CD14-positive monocyte (primary cell): ENCODE results near the gene SPSB1. TPM values are rescaled to one million over a fixed set of nuclear protein-coding genes. Genes with fewer than 3 reads are reported as not detected.

Experiments used
- DNase-seq, 3 donors: peaks; one replicate each; pipeline ENCODE4 v3.0.0-alpha.2; 2011 to 2022
- H2AFZ ChIP-seq: 2 replicates; pipeline ENCODE4 v1.6.0; 2012; ENCODE audit warnings: mild to moderate bottlenecking, low read depth, low read length, inconsistent platforms; ENCODE audit not compliant: insufficient read depth, poor library complexity, severe bottlenecking
- H3K27ac ChIP-seq, 2 donors: 1 replicate in 1 of 2; 2 replicates in 1 of 2; pipeline ENCODE4 v1.5.1; 2012 to 2013; ENCODE audit warnings: low read length in 2 of 2, control low read depth in 1 of 2, inconsistent platforms in 1 of 2, low read depth in 1 of 2, mild to moderate bottlenecking in 1 of 2
- H3K27me3 ChIP-seq, 2 donors: one replicate each; pipeline versions ENCODE4 v1.6.0 to v1.6.1; 2011 to 2013; ENCODE audit warnings: low read length in 2 of 2; ENCODE audit not compliant: control insufficient read depth in 2 of 2, insufficient read depth in 2 of 2
- H3K36me3 ChIP-seq, 2 donors: replicated peaks in 1 of 2; 1 replicate in 1 of 2; 2 replicates in 1 of 2; pipeline versions ENCODE4 v1.5.1 to v1.6.1; 2012 to 2013; ENCODE audit warnings: low read length in 2 of 2, control low read depth in 1 of 2, inconsistent platforms in 1 of 2, mild to moderate bottlenecking in 1 of 2; ENCODE audit not compliant: insufficient read depth in 2 of 2, control insufficient read depth in 1 of 2
- H3K4me1 ChIP-seq, 2 donors: 1 replicate in 1 of 2; 2 replicates in 1 of 2; pipeline versions ENCODE4 v1.5.1 to v1.6.1; 2012 to 2013; ENCODE audit warnings: low read length in 2 of 2, control low read depth in 1 of 2, inconsistent platforms in 1 of 2, mild to moderate bottlenecking in 1 of 2, moderate library complexity in 1 of 2; ENCODE audit not compliant: insufficient read depth in 2 of 2, control insufficient read depth in 1 of 2
- H3K4me2 ChIP-seq: replicated peaks from 2 replicates; pipeline ENCODE3; 2012; ENCODE audit warnings: low read length, moderate library complexity, mild to moderate bottlenecking; ENCODE audit not compliant: poor library complexity, severe bottlenecking; ENCODE audit errors: extremely low read depth
- H3K4me3 ChIP-seq, 3 experiments: fragments of 200-600 bp in 1 of 3; sonication (generic) in 1 of 3; replicated peaks in 1 of 3; 1 replicate in 2 of 3; 2 replicates in 1 of 3; pipeline ENCODE4 v1.5.1; 2011 to 2013; ENCODE audit warnings: low read length in 3 of 3, mild to moderate bottlenecking in 3 of 3, control low read depth in 2 of 3, low read depth in 2 of 3, inconsistent platforms in 1 of 3, moderate library complexity in 1 of 3
- H3K79me2 ChIP-seq: 2 replicates; pipeline ENCODE4 v1.6.0; 2012; ENCODE audit warnings: mild to moderate bottlenecking, control low read depth, inconsistent platforms, low read length, moderate library complexity; ENCODE audit not compliant: insufficient read depth
- H3K9ac ChIP-seq: 2 replicates; pipeline ENCODE4 v1.6.0; 2017; ENCODE audit warnings: low read length, mild to moderate bottlenecking; ENCODE audit not compliant: insufficient read depth, poor library complexity, severe bottlenecking
- H3K9me3 ChIP-seq, 2 donors: replicated peaks in 1 of 2; 1 replicate in 1 of 2; 2 replicates in 1 of 2; pipeline versions ENCODE4 v1.5.1 to v1.6.1; 2012 to 2013; ENCODE audit warnings: low read length in 2 of 2, control low read depth in 1 of 2; ENCODE audit not compliant: control insufficient read depth in 1 of 2, insufficient read depth in 1 of 2
- H4K20me1 ChIP-seq: 2 replicates; pipeline ENCODE4 v1.6.0; 2012; ENCODE audit warnings: mild to moderate bottlenecking, low read length, control low read depth, moderate library complexity; ENCODE audit not compliant: insufficient read depth
- H3K27ac Mint-ChIP-seq, 7 donors: one replicate each; pipeline ENCODE4 v1.8.0; 2020; ENCODE audit warnings: mild to moderate bottlenecking in 7 of 7, mixed read lengths in 7 of 7, moderate library complexity in 6 of 7, inconsistent platforms in 2 of 7
- H3K27me3 Mint-ChIP-seq, 3 donors: one replicate each; pipeline ENCODE4 v1.8.0; 2021 to 2022; ENCODE audit warnings: low read depth in 3 of 3, mild to moderate bottlenecking in 3 of 3, mixed read lengths in 3 of 3, moderate library complexity in 3 of 3, inconsistent platforms in 1 of 3
- H3K36me3 Mint-ChIP-seq, 2 donors: one replicate each; pipeline ENCODE4 v1.8.0; 2020; ENCODE audit warnings: mixed read lengths in 2 of 2, inconsistent platforms in 1 of 2, mild to moderate bottlenecking in 1 of 2
- H3K4me1 Mint-ChIP-seq: one replicate; pipeline ENCODE4 v1.8.0; 2020; ENCODE audit warnings: mild to moderate bottlenecking, mixed read lengths
- H3K4me3 Mint-ChIP-seq, 2 donors: one replicate each; pipeline ENCODE4 v1.8.0; 2020; ENCODE audit warnings: mild to moderate bottlenecking in 2 of 2, mixed read lengths in 2 of 2, moderate library complexity in 1 of 2
- H3K9me3 Mint-ChIP-seq, 7 donors: one replicate each; pipeline ENCODE4 v1.8.0; 2020 to 2022; ENCODE audit warnings: mixed read lengths in 7 of 7, mild to moderate bottlenecking in 6 of 7, moderate library complexity in 6 of 7, inconsistent platforms in 2 of 7
- CTCF ChIP-seq: fragments of 200-600 bp; IDR thresholded peaks from one replicate; pipeline ENCODE4 v1.8.0; 2022; ENCODE audit warnings: antibody characterized with exemption, mild to moderate bottlenecking
- WGBS: methylation state at CpG from one replicate; pipeline ENCODE4 v1.1.5; 2013; ENCODE audit warnings: missing lambda C conversion rate; ENCODE audit not compliant: insufficient coverage; 5-methylcytosine and 5-hydroxymethylcytosine counted together
- intact Hi-C, 2 donors: fragments of 100-400 bp; cut with micrococcal nuclease; formaldehyde crosslinking; loops; one replicate each; pipeline versions ENCODE4 v1.15.0 to v1.15.1; 2023
- polyA plus RNA-seq, 3 donors: library from polyadenylated mRNA; depleted of rRNA in 1 of 3; unstranded in 2 of 3; stranded (reverse) in 1 of 3; fragments of 300-500 nt in 2 of 3; fragments of >200 nt in 1 of 3; fragmentation: Illumina TruSeq in 2 of 3; gene quantifications; 1 replicate in 2 of 3; 2 replicates in 1 of 3; pipeline ENCODE4 v1.2.3, GENCODE V29; 2012 to 2021

The SPSB1 gene
- polyA plus RNA-seq, 3 donors: 0.15 to 1.2 (median 0.29) TPM

DNA sequence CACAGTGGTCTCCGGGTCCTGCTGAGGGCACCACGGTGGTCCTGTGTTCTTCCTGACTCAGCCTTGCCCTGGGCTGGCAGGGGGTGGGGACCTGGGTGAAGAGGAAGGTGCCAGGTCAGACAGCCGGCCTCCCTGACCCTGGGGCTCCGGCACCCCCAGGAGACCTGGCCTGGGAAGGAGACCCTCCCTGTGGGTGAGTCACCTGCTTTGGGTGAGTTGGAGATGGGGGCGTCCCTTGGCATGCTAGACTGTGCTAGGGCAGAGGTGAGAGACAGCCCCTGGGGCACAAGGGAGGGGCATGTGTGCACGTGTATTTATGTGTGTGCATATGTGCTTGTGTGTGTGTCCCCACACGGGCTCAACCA lies 23.4 kb downstream of the SPSB1 start:
- no peak overlapping the region for H3K4me2 ChIP-seq

DNA sequence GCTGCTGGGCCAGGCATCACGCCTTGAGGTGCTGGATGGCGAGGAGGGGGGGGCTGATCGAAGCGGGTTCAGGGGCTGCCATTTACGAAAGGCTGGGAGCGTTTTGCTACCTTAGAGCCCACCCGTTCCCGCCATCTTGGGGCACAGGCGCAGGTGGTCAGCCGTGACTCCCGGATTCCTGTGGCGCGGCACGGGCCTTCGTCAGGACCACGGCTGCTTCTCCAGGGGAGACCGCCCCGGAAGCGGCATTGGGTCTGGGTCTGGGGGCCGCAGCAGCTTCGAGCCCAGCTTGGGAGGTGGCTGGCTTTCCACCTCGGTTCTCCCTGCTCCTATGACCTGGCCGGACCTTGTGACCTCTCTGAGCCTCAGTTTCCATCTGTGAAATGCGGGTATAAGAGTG lies 23.8 kb downstream of the SPSB1 start:
- Histone ChIP-seq H2AFZ (no peak overlapping the region), H3K4me3 (no peak overlapping the region), H3K36me3 (no peaks in the 10 kb centered on the region), H3K27me3 (peaks cover 0 to 12% of the 10 kb centered on the region in 2 donors), H3K4me1 (no peaks in the 10 kb centered on the region), H3K9me3 (no peaks in the 10 kb centered on the region), H3K27ac (no peak overlapping the region), H3K9ac (no peak overlapping the region), H3K4me2 (no peak overlapping the region), H3K79me2 (no peaks in the 10 kb centered on the region), H4K20me1 (no peaks in the 10 kb centered on the region)
- H3K27ac Mint-ChIP-seq: no peak overlapping the region
- TF ChIP-seq CTCF: no peak
- 96% methylated on average over 24 of the region's 24 CpGs for WGBS
- peaks cover 8 to 25% (median 18%) of the 10 kb centered on the region in 3 donors for H3K27me3 Mint-ChIP-seq
- no peak overlapping the region for H3K4me3 Mint-ChIP-seq
- no peaks in the 10 kb centered on the region for H3K9me3 Mint-ChIP-seq
- H3K4me1 Mint-ChIP-seq: no peaks in the 10 kb centered on the region
- DNase-seq: no peak
- intact Hi-C loops: no loop called here
- H3K36me3 Mint-ChIP-seq: no peaks in the 10 kb centered on the region

More for the DNA sequence above, 23.4 kb downstream of the SPSB1 start:
- Mint-ChIP-seq H3K36me3 (no peaks in the 10 kb centered on the region), H3K9me3 (no peaks in the 10 kb centered on the region), H3K4me3 (no peak overlapping the region), H3K27me3 (peaks cover 7 to 23% (median 18%) of the 10 kb centered on the region in 3 donors), H3K4me1 (no peaks in the 10 kb centered on the region), H3K27ac (no peak overlapping the region)
- H3K79me2 ChIP-seq: no peaks in the 10 kb centered on the region
- no peak overlapping the region for H3K4me3 ChIP-seq
- H3K9me3 ChIP-seq: no peaks in the 10 kb centered on the region
- intact Hi-C loops: no loop called here
- no peaks in the 10 kb centered on the region for H3K4me1 ChIP-seq
- TF ChIP-seq CTCF: no peak
- H3K9ac ChIP-seq: no peak overlapping the region
- H3K27me3 ChIP-seq: peaks cover 0 to 12% of the 10 kb centered on the region in 2 donors
- 69% methylated on average over 7 of the region's 7 CpGs for WGBS
- no peak overlapping the region for H2AFZ ChIP-seq
- DNase-seq: no peak
- no peaks in the 10 kb centered on the region for H3K36me3 ChIP-seq
- no peaks in the 10 kb centered on the region for H4K20me1 ChIP-seq
- H3K27ac ChIP-seq: no peak overlapping the region
